Neural progenitor cell (in vitro differentiated cells): ENCODE measurements around the gene DLG4. TPM values are rescaled to one million over a fixed set of nuclear protein-coding genes. Genes with fewer than 3 reads are reported as not detected.

Experiments used
- DNase-seq: peaks from one replicate; pipeline ENCODE4 v3.0.0-alpha.2; 2016; ENCODE audit warnings: low spot score
- H2AFZ ChIP-seq: fragments of 200-600 bp; sonication (generic); replicated peaks from 2 replicates; pipeline ENCODE4 v1.6.1; 2016; ENCODE audit warnings: antibody characterized with exemption
- H3F3A ChIP-seq: fragments of 200-600 bp; sonication (generic); 2 replicates; pipeline ENCODE4 v1.6.1; 2016; ENCODE audit warnings: antibody characterized with exemption, low read depth
- H3K27ac ChIP-seq: fragments of 200-600 bp; sonication (generic); 2 replicates; pipeline ENCODE4 v1.5.1; 2016; ENCODE audit warnings: mild to moderate bottlenecking
- H3K27me3 ChIP-seq: fragments of 200-600 bp; sonication (generic); 2 replicates; pipeline ENCODE4 v1.6.1; 2016; ENCODE audit warnings: mild to moderate bottlenecking, moderate library complexity
- H3K36me3 ChIP-seq: fragments of 200-600 bp; sonication (generic); 2 replicates; pipeline ENCODE4 v1.5.1; 2016
- H3K4me1 ChIP-seq: fragments of 200-600 bp; sonication (generic); 2 replicates; pipeline ENCODE4 v1.6.1; 2016; ENCODE audit warnings: mixed run types
- H3K4me2 ChIP-seq: fragments of 200-600 bp; sonication (generic); 2 replicates; pipeline ENCODE4 v1.6.1; 2016
- H3K4me3 ChIP-seq: fragments of 200-600 bp; sonication (generic); 2 replicates; pipeline ENCODE4 v1.5.1; 2016
- H3K79me2 ChIP-seq: fragments of 200-600 bp; sonication (generic); 2 replicates; pipeline ENCODE4 v1.6.1; 2016; ENCODE audit warnings: low read depth
- H3K9ac ChIP-seq: fragments of 200-600 bp; sonication (generic); 2 replicates; pipeline ENCODE4 v1.6.1; 2016
- H3K9me3 ChIP-seq: fragments of 200-600 bp; sonication (generic); 2 replicates; pipeline ENCODE4 v1.5.1; 2016; ENCODE audit warnings: low read depth
- H4K20me1 ChIP-seq: fragments of 200-600 bp; sonication (generic); 2 replicates; pipeline ENCODE4 v1.6.1; 2016; ENCODE audit warnings: low read depth
- H3K27ac Mint-ChIP-seq: 3 replicates; pipeline ENCODE4 v1.8.0; 2021; ENCODE audit warnings: mixed read lengths
- H3K27me3 Mint-ChIP-seq: 2 replicates; pipeline ENCODE4 v1.8.0; 2022; ENCODE audit warnings: low read depth, mild to moderate bottlenecking, inconsistent platforms, moderate library complexity, mixed read lengths; ENCODE audit not compliant: insufficient read depth
- H3K36me3 Mint-ChIP-seq: 3 replicates; pipeline ENCODE4 v1.8.0; 2021; ENCODE audit warnings: mixed read lengths
- H3K4me1 Mint-ChIP-seq: 3 replicates; pipeline ENCODE4 v1.8.0; 2021; ENCODE audit warnings: mixed read lengths
- H3K4me3 Mint-ChIP-seq: 3 replicates; pipeline ENCODE4 v1.8.0; 2021; ENCODE audit warnings: mild to moderate bottlenecking, moderate library complexity, mixed read lengths
- H3K9me3 Mint-ChIP-seq: 3 replicates; pipeline ENCODE4 v1.8.0; 2020; ENCODE audit warnings: mixed read lengths
- CTCF ChIP-seq: fragments of 200-600 bp; sonication (generic); IDR thresholded peaks from 2 replicates; pipeline ENCODE4 v1.5.1; 2017; ENCODE audit warnings: antibody characterized with exemption, mild to moderate bottlenecking
- EZH2 ChIP-seq: fragments of 200-600 bp; sonication (generic); IDR thresholded peaks from 2 replicates; pipeline ENCODE4 v1.6.1; 2017; ENCODE audit warnings: antibody characterized with exemption, mild to moderate bottlenecking, moderate library complexity
- EZH2phosphoT487 ChIP-seq: fragments of 200-600 bp; sonication (generic); IDR thresholded peaks from 2 replicates; pipeline ENCODE4 v1.6.1; 2017; ENCODE audit warnings: antibody characterized with exemption
- total RNA-seq: library from RNA; depleted of rRNA; stranded (reverse); fragments of >200 nt; gene quantifications from 2 replicates; pipeline ENCODE4 v1.2.3, GENCODE V29; 2015; ENCODE audit warnings: low replicate concordance

DLG4 gene
- total RNA-seq, 1 donor from 2014 or later: 23.5 TPM

GRCh38 chr17:7179317-7180254 is 40.0 kb downstream of the DLG4 start, which contains the start of gene ASGR1:
ASGR1 (minus strand) TSS chr17:7179370; CDS start chr17:7178563, 807 bp downstream.
- peaks cover 43% of the 10 kb centered on the region for H3K27me3 ChIP-seq
- no peak within 1 kb of the TSS for H3K27ac ChIP-seq
- Mint-ChIP-seq H3K27me3 (peaks cover 3% of the 10 kb centered on the region), H3K27ac (peak within 1 kb of the TSS; percentile 80), H3K9me3 (no peaks in the 10 kb centered on the region), H3K4me3 (peak within 1 kb of the TSS; percentile 61), H3K36me3 (no peaks in the 10 kb centered on the region), H3K4me1 (peaks cover 25% of the 10 kb centered on the region)
- H3K9ac ChIP-seq: no peak within 1 kb of the TSS
- peaks cover 23% of the 10 kb centered on the region for H3F3A ChIP-seq
- peak within 1 kb of the TSS; percentile 96 for H3K4me2 ChIP-seq
- H3K4me3 ChIP-seq: peak within 1 kb of the TSS; percentile 65
- H3K4me1 ChIP-seq: peaks cover 6% of the 10 kb centered on the region
- DNase-seq: no peak
- no peaks in the 10 kb centered on the region for H3K36me3 ChIP-seq
- no peak for TF ChIP-seq CTCF
- no peak for TF ChIP-seq EZH2
- TF ChIP-seq EZH2phosphoT487: no peak
- H2AFZ ChIP-seq: peak within 1 kb of the TSS; percentile 99
- no peaks in the 10 kb centered on the region for H4K20me1 ChIP-seq
- H3K9me3 ChIP-seq: no peaks in the 10 kb centered on the region
- no peaks in the 10 kb centered on the region for H3K79me2 ChIP-seq

DNA sequence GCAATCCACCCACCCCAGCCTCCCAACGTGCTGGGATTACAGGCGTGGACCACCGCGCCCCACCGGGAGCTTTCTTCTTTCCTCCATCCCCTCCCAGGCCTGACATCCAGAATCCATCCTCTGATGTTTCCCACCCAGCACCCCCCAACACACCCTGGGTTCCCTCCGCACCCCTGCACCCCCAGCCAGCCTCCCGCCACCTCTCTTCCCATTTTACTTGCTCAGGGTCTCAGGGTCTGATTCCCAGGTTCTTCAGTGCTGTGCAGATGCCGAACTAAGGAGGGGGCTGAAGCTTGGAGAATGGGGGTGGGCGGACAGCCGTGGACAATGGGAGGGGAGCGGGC is 40.7 kb downstream of the DLG4 start:
- no peak overlapping the region for H3K9ac ChIP-seq
- no peak for DNase-seq
- H3K4me1 Mint-ChIP-seq: peaks cover 24% of the 10 kb centered on the region
- H3K27me3 Mint-ChIP-seq: peaks cover 3% of the 10 kb centered on the region
- no peaks in the 10 kb centered on the region for H4K20me1 ChIP-seq
- TF ChIP-seq EZH2phosphoT487: no peak
- no peak for TF ChIP-seq CTCF
- TF ChIP-seq EZH2: no peak
- no peaks in the 10 kb centered on the region for H3K36me3 ChIP-seq
- peaks cover 8% of the 10 kb centered on the region for H3K4me1 ChIP-seq
- no peak overlapping the region for H3K4me3 Mint-ChIP-seq
- no peak overlapping the region for H3K4me3 ChIP-seq
- no peak overlapping the region for H2AFZ ChIP-seq
- peaks cover 27% of the 10 kb centered on the region for H3F3A ChIP-seq
- H3K79me2 ChIP-seq: no peaks in the 10 kb centered on the region
- H3K36me3 Mint-ChIP-seq: no peaks in the 10 kb centered on the region
- no peaks in the 10 kb centered on the region for H3K9me3 Mint-ChIP-seq
- peaks cover 49% of the 10 kb centered on the region for H3K27me3 ChIP-seq
- H3K4me2 ChIP-seq: no peak overlapping the region
- no peaks in the 10 kb centered on the region for H3K9me3 ChIP-seq
- H3K27ac ChIP-seq: no peak overlapping the region
- H3K27ac Mint-ChIP-seq: no peak overlapping the region

- Histone ChIP-seq H3K4me2 (peak overlapping the region; percentile 96), H3K27ac (no peak overlapping the region), H3F3A (peaks cover 27% of the 10 kb centered on the region), H3K9me3 (no peaks in the 10 kb centered on the region), H3K4me1 (peaks cover 11% of the 10 kb centered on the region), H2AFZ (peak overlapping the region; percentile 99), H3K27me3 (peaks cover 57% of the 10 kb centered on the region), H3K4me3 (peak overlapping the region; percentile 65), H3K36me3 (no peaks in the 10 kb centered on the region), H3K79me2 (no peaks in the 10 kb centered on the region), H4K20me1 (no peaks in the 10 kb centered on the region), H3K9ac (no peak overlapping the region)
- H3K4me3 Mint-ChIP-seq: no peak overlapping the region
- no peaks in the 10 kb centered on the region for H3K9me3 Mint-ChIP-seq
- H3K36me3 Mint-ChIP-seq: peaks cover 3% of the 10 kb centered on the region
- H3K27ac Mint-ChIP-seq: peak overlapping the region; percentile 80
- peaks cover 23% of the 10 kb centered on the region for H3K4me1 Mint-ChIP-seq
- TF ChIP-seq EZH2 (no peak), CTCF (no peak), EZH2phosphoT487 (no peak)
- DNase-seq: peak; percentile 51
- H3K27me3 Mint-ChIP-seq: peaks cover 3% of the 10 kb centered on the region
These were observed 41.6 kb downstream of the DLG4 start for GRCh38 chr17:7177954-7178477.
